Glomerular visceral epithelial cell (primary cell): ENCODE results near the gene ZHX3.
"Not testable (repeated sequence)": the region's sequence is repeated elsewhere in the genome, so short reads cannot be mapped to it uniquely, and the experiment has no call there.

Experiments used
- DNase-seq: peaks from one replicate; pipeline ENCODE4 v3.0.0-alpha.2; 2016; ENCODE audit errors: extremely low spot score

ZHX3 gene

DNA sequence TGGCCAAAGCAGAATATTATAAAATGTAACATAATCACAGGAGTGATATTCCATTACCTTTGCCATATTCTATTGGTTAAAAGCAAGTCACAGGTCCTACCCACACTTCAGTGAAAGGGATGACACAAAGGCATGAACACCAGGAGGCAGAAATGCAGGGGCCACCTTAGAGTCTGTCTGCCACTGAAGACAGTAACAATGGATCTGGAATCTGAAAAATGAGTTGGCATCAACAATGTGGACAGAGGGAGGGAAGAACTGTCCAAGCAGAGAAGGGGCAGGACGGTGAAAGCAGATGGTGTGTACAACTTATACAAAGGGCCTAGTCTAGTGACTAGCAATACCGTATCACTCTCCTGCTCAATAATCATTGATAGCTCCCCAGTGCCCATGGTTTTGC is 16.5 kb upstream of the ZHX3 start:
- no peak for DNase-seq

DNA sequence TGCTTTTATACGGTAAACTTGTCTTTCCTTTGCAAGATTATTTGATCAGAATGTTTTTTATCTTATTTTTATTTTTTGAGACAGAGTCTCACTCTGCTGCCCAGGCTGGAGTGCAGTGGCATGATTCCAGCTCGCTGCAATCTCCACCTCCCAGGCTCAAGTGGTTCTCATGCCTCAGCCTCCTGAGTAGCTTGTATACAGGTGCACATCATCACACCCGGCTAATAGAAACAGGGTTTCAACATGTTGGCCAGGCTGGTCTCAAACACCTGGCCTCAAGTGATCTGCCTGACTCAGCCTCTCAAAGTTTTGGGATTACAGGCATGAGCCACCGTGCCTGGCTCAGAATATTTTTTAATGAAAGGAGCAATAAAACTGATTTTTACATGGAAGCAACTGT is 14.2 kb upstream of the ZHX3 start:
- DNase-seq: no peak

DNA sequence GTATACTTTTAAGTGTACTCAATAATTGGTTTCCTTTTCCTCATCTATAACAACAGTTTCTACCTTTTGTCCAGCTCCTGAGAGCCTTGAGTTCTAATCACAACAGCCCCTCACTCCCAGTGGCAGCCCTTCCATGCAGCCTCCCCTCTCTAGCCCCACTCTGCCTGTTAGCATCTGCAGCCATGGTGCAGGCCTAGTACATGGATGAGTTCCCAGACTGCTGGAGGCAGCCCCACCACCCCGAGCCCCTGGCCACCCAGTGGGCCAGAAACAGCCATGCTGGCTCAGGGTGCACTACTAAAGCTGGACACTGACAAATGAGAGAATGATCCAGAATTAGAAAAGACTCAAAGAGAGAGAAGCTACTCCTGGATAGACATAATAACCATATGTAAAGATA is 13.4 kb upstream of the ZHX3 start:
- no peak for DNase-seq

DNA sequence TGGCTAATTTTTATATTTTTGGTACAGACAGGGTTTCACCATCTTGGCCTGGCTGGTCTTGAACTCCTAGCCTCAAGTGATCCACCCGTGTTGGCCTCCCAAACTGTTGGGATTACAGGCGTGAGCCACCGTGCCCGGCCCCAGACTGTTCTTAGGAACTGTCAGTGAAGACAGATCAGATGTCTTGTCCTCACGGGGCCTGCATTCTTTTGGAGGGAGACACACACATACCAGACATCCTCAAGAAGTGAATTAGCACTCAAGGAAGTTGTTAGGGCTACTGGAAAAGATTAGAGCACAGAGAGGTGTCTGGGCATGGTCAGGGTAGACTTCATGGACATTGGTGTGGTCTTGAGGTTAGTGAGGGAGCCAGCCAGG is 12.8 kb upstream of the ZHX3 start:
- no peak for DNase-seq

DNA sequence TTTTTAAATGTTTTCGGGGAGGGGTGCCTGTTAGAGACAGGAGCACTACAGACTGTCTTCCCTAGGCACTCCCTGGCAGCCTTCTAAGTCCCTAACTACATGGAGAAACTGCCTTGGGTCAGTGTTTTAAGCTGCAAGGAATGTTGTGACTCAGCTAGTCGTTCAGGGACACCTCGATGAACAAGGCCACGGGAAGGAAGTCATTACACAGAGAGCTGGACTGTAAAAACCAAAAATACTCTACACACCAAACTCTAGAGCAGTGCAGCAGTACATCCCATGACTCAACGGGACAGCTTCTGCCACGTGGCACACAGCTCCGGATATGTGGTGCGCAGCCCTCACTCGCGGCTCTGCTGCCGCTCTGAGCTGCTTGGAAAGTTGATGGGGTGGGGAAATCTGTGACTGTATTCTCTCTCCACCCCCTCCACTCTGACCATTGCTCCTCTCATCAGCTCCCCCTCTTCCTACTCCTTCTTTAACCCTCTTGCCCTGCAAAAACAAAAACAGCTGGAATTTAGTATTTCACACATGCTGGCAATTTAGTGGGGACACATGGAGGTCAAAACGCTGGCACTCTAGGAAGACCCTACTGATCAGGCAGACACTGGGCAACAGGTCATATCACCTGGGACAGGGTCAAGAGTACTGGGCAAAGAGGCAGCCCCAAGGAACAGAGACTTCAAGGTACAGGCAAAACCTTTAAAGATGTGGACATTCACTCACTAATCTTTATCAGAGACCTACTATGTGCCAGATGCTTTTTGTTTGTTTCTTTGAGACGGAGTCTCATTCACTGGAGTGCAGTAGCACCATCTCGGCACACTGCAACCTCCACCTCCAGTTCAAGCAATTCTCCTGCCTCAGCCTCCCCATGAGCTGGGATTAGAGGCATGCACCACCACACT is 12.2 kb upstream of the ZHX3 start:
- peak; percentile 98 for DNase-seq

DNA sequence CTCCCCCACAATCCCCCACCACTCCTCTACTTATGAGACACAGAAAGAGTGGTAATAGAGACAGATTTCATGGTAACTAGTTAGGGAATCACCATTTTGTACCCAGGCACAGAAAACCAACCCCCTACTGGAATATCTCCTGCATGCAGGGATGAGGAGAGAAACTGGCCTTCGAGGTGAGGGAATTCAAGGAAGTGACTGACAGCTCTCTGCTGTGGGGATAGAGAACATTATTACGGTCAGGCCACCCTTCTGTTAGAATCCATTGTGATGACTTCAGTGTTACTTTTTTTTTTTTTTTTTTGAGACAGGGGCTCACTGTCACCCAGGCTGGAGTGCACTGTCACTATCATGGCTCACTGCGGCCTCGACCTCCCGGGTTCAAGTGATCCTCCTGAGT is 9.6 kb upstream of the ZHX3 start:
- DNase-seq: no peak

DNA sequence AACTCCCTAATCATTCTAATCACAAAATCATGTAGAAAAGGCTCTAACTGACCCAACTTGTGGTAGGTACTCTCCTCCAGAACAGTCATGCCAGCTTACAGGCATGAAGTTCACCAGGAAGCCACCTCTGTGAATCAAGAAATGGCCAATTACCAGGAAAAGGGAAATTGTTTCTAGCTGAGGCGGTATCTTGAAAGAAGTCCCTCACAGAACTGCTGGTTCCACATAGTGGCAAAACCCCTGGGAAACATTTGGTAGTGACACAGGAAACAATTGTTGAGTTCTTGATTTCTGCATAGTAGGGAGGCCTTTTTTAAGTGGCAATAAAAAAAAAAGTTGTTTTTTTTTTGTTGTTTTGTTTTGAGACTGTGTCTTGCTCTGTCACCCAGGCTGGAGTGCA is 3.4 kb upstream of the ZHX3 start:
- DNase-seq: no peak

DNA sequence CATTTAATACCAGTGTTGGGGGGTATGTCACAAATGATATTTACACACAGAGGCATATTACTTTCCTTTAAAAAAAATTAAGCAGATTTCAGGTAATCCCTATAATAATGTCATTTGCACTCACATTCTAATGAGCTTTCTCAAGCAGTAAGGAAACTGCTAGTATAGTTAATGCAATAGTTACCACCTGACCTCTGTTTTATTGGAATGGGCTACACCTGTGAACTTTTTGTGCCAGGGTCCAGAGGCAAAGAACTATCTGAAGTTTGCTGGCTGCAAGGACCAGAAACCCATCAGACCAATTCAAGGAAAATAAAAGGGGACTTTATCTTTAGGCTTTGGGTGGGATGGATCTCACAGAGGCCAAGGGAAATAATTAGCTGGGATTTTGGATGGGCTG is 2.9 kb upstream of the ZHX3 start:
- DNase-seq: no peak

DNA sequence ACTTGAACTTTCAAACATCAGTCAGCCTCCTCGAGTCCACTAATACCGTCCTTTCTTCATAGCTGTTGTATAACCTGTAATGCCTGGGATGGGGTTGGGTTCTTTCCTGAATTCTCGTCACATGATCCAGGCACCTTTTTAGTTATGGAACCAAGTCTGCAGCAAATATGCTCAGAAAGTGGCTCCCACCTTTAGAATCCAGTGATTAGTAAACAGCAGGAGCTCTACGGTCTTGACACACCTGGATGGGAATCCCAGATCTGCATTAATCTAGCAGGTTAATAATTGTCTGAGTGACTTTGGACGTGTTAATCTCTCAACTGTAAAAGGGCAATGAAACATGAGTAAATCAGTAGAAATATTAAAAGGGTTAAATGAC is 729 bp upstream of the ZHX3 start:
- no peak for DNase-seq

DNA sequence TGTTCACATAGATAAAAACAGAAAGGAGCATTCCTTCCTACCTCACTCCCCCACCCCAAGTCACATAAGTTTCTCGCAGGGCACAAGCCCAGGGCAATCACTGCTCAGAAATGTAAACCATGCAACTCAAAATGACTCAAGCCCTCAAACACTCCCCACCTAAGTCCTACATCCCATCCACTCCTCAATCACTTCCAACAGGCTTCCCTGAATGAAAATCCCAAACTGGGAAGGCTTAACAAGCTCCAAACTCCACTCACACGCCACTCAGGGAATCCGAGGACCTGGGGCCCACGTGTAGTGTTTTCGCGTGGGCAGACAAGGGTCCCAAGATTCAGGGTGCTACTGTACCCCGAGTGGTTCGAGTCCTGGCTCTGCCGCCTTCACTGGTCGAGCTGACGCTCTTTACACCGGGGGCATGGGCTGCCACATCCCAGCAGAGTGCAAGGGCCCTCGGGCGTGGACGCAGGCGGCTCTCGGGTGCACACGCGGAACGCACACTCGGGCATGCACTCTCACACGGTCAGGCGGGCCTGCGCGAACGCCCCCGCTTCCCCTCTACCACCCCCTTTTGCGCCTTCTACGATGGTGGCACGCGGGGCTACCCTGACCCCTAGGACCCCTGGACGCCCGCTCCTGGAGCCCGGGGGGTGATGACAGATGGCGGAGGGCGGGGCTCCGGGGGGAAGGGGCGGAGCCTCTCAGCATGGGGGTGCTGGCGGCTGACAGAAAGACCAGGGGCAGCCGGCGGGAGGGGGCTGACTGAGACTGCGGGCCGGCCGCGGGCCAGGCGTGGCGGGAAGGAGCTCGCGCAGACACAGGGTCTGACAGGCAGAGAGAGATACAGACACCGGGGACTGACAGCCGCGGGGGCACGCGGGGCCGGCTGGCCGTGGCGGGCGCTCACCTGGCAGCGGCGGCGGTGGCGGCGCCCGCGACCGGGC is 657 bp downstream of the ZHX3 start:
- DNase-seq: peak; percentile 73

DNA sequence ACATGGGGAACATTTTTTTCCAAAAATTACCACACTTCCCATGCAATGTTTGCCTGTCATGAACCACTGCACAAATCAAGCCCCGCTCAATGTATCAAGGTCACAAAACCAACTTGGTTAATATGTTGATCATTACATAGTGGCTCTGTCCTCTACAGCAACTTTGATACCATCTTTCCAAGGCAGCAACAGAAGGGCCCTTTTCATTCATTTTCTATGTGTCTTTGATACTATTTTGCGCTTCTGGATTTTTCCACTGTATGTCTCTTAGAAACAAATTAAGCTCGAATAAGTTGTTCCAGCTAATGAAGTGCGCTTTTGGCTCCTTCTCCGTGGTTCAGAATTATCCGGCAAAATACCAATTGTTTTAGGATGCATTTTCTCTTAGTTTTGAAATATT is 1.5 kb downstream of the ZHX3 start:
- DNase-seq: peak; percentile 40

DNA sequence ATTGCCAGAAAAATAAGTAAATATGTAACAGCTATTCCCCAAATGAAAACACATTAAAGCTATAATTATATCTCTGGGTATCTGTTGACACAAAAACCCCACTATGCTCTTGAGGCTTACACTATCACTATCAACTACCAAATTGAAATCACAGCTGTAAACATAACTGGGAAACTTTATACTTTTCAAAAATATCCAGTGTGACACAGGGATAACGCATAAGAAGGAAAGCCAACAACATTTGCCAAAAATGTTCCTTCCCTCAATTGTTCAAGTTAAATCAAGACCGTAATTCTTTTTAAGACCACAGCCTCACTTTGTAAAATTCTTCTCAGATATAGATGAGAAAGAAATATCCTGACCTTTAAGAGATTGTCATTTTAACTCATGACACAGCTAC is 3.1 kb downstream of the ZHX3 start:
- no peak for DNase-seq

DNA sequence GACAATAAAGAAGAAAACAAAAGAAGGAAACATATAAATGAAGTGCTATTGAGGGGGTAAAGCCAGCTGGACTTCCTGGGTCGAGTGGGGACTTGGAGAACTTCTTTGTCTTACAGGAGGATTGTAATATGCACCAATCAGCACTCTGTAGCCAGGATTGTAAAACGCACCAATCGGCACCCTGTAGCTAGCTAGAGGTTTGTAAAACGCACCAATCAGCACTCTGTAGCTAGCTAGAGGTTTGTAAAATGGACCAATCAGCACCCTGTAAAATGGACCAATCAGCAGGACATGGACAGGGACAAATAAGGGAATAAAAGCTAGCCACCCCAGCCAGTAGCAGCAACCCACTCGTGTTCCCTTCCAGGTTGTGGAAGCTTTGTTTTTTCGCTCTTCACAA is 5.5 kb downstream of the ZHX3 start:
- DNase-seq: not testable (repeated sequence)

DNA sequence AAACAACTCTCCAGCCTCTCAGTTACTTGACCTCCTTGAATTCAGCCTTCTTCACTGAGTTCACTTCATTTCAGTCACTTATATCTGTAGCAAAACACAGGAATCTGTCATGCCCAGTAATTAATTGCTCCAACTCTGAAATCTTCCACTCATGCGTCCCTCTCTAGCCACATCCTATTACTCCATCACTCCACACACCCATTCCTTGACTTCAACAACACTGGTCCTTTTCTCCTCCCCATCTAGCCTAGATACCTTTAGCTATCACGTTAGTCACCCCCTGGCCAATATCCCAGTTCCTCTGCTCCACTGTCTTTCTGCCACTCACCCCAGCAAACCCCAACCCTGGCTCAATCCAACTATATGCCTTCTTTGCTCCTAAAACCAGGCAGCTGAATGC is 7.7 kb downstream of the ZHX3 start:
- DNase-seq: peak; percentile 82

DNA sequence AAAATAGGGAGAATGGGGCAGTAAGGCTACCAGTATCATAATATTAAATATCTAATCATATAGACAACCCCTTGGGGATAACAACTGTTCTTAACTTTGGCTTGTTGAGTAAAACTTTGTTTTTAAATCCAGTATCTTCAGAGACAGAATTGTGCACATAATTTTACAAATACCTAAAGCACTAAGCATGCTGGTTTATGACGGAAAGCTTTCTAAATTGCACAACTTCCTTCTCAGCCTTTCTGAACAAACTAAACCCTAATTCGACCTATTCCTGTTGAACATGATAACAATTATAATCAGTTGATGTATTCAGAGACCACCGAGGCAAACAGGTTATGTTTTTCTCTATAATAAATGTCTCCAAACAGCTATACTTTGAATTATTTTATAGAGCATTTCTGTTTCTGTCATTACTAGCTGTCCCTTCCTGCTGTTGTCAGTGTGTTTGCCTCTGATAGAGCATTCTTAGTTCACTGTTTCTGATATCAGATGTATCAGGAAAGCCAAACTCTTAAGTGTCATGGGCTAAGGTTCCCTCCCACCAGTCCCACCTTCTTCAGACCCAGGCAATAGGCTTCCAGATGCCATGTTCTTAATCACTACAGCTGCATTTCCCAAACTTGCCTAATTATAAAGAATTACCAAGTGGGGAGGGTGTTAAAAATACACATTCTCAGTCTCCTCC is 8.7 kb downstream of the ZHX3 start:
- no peak for DNase-seq

DNA sequence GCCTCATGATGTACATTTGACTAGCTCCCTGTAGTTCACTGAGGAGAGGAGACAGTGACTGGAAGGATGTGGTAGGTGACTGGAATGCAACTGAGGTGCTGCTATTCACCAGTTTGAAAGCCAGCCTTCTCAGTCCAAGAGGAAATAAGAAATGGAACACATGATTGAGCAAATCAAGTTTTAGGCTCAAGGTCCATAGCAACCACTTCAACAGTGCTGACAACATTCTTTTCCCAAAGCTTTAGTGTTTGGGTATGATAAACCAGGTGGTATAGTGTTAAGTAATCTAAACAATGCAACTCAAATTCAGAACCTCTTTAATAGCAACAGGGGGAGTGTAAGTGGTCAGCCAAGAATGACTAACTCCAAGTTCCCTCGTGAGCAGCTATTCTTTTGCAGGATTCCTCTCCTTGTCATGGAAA is 9.2 kb downstream of the ZHX3 start:
- peak; percentile 91 for DNase-seq

DNA sequence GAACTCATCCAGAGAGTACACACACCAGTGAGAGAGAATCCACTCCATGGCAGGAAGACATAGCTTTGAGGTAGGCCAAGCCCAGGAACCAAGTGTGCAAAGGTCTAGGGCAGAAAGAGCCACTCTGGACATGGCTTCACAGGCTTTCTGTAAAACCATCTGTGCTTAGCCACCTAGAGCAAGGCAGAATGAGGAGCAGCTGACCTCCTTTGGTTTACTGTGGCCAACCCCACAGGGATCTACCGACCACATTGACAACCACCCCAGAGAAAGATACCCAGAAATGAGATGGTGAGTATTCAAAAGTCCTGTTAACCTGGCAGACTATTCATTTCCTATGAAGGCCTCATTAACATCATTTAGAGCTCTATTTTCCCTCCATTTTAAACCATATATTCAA is 10.5 kb downstream of the ZHX3 start:
- DNase-seq: no peak

DNA sequence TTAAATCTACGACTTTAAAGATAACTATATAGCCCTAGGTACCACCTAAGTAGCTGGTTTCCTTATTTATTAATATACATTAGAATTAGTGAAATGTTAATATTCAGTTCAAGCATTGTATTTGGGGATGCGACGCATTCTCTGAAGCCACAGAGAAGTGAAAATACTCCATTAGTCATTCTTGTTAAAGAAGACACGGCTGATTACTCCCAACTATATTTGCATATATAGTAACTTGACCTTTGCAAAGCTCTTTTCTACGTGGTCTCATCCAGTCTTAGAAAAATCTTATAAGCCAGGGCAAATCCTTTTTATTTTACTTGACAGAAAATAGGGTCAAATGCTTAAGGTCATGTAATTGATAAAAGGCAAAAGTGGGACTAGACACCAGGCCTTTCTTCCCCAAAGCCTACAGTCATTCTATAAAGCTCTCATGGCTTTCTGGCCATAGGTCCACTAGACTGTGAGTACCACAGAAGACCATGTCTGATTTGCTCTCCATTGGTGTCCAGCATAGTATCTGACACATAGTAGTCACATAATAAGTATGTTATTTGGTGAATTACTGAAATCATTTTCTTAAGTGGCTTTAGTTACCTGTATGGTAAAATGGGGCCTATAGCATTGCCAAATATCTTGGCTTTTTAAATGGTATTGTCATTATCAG is 11.3 kb downstream of the ZHX3 start:
- peak; percentile 23 for DNase-seq

DNA sequence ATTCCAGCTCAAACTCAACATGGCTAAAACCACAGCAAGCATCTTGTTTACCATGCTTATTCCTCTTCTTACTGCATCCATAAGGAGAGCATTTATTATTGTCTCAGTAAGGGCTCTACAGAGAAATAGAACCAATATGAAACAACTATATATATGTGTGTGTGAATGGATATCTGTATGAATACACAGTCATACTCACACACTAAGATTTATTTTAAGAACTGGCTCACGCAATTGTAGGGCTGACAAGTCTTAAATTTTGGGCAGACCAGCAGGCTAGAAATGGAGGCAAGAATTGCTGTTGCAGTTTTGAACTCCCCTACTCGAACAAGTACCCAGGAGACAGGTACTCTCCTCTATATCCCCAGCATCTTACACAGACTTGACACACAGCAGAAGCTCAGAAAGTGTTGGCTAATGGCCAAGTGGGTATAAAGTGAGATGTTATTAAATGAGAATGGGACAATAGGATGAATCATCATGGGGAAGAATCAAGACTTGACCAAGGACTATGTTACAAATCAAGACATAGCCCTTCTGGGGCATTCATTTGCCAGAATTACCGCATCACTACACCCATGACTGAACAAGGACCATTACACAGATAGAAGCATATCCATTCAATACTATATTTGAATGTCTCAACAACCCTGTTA is 13.0 kb downstream of the ZHX3 start:
- DNase-seq: no peak

DNA sequence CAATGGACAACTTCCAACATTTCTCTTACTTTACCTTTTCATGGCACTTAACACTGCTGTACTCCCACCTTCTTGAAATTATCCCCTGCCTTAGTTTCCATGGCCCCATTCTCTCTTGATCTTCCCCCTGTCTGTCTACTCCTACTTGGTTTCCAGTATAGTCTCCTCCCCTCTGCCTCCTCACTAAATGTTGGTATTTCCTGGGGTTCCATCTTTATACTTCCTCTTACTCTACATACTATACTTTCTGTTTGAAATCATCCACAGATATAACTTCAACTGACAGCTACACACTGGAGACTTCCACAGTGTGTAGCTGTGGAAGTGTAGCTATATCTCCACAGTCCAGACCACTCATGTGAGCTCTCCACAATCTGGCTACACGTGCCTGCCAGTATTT is 13.5 kb downstream of the ZHX3 start:
- DNase-seq: no peak

DNA sequence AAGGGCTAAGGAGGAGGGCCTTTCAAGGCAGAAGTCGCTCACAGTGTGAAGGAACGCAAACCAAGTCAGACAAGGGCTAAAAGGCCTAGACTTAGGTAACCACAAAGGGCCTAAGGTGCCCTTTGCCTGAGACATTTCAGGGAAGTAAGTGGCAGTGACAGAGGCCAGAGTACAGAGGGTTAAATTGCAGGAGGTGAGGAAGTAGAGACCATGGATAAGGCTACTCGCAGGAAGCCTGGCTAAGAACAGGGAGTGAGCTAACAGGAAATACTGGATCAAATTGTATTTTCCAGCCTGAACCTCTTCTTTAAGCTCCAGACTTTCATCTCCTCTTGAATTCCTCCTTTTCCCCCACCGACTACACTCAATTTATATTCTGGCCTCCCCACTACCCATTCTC is 16.6 kb downstream of the ZHX3 start:
- DNase-seq: no peak
